K562 (cell line): ENCODE measurements around the gene COL25A1.

Experiments
- IFI16 ChIP-seq: fragments of 250-450 bp; sonication (Bioruptor Pico); IDR thresholded peaks from 2 replicates; pipeline ENCODE4 v2.1.2; 2022; ENCODE audit warnings: mild to moderate bottlenecking, inconsistent platforms
- JUNB ChIP-seq: fragments of 450-650 bp; formaldehyde crosslinking; conservative IDR thresholded peaks from 2 replicates; pipeline ENCODE4 v1.4.0; 2020; ENCODE audit warnings: mild to moderate bottlenecking
- SMAD2 ChIP-seq: fragments of 150-350 bp; IDR thresholded peaks from 2 replicates; pipeline ENCODE4 v1.6.1; 2014; ENCODE audit warnings: low read depth, mild to moderate bottlenecking, low read length

- TF ChIP-seq JUNB (CRISPR knock-in tag) (no peak), IFI16 (CRISPR knock-in tag) (no peak), SMAD2 (no peak)
Measured at GRCh38 chr4:108902769-108903168, 399.7 kb downstream of the COL25A1 start.
